ENCODE data around the gene SEMA3C.

The SEMA3C gene

DNA sequence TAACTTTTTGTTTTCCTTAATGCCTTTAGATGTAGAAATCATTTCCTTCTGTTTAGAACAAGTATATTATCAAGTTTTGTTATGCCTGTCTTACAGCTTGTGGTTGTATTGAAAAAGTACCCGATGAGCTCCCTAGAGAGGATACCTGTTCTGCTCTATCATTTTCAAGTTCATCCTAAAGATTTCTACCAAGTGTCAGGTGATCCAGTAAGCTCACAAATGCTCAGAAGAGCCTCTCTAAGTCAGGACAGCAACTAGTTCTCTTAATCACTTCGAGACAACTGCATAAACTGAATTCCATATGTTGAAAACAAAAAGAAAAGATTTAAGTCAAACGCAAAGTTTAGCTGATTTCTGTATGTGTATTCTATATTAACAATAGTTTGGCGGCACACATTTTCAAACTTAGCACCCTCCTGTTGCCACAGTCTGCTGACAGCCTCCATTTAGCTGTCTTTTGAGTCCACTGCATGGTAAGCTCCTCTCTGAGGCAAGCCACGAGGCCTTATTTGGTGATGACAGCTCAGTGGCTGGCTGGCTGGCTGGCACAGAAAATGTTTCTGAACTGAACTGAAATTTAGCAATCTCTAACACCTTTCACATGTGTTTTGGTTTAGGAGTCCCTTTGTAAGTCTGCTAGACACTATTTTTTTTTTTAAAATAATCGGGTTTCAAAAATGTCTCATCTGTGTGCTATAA, 59.4 kb downstream of the SEMA3C start:
- Histone ChIP-seq H3K4me2 (ENCODE audit: low read depth, low read length, poor library complexity, severe bottlenecking) (no peak overlapping the region), H3K79me2 (ENCODE audit: insufficient read depth, low read length) (no peaks in the 10 kb centered on the region), H2AFZ (ENCODE audit: low read length) (no peak overlapping the region), H3F3A (ENCODE audit: low read depth) (no peaks in the 10 kb centered on the region), H3K9me3 (ENCODE audit: insufficient read depth, low read depth, low read length) (no peaks in the 10 kb centered on the region), H3K9ac (ENCODE audit: low read depth, low read length, poor library complexity, severe bottlenecking) (no peak overlapping the region), H3K9me2 (replicated peaks; ENCODE audit: low read depth, low read length) (no peaks in the 10 kb centered on the region), H3K4me3 (ENCODE audit: low read length, poor library complexity, severe bottlenecking) (no peak overlapping the region), H4K20me1 (ENCODE audit: insufficient read depth, low read length, poor library complexity, severe bottlenecking) (no peaks in the 10 kb centered on the region), H3K27me3 (ENCODE audit: insufficient read depth, low read length, poor library complexity, severe bottlenecking) (no peaks in the 10 kb centered on the region), H3K36me3 (ENCODE audit: insufficient read depth, low read length) (no peaks in the 10 kb centered on the region), H3K4me1 (ENCODE audit: insufficient read depth, low read length, poor library complexity, severe bottlenecking) (no peaks in the 10 kb centered on the region)
- TF ChIP-seq EZH2phosphoT487 (IDR thresholded peaks at IDR 0.05; ENCODE audit: borderline replicate concordance) = no peak
- TF ChIP-seq, protein P1, sequence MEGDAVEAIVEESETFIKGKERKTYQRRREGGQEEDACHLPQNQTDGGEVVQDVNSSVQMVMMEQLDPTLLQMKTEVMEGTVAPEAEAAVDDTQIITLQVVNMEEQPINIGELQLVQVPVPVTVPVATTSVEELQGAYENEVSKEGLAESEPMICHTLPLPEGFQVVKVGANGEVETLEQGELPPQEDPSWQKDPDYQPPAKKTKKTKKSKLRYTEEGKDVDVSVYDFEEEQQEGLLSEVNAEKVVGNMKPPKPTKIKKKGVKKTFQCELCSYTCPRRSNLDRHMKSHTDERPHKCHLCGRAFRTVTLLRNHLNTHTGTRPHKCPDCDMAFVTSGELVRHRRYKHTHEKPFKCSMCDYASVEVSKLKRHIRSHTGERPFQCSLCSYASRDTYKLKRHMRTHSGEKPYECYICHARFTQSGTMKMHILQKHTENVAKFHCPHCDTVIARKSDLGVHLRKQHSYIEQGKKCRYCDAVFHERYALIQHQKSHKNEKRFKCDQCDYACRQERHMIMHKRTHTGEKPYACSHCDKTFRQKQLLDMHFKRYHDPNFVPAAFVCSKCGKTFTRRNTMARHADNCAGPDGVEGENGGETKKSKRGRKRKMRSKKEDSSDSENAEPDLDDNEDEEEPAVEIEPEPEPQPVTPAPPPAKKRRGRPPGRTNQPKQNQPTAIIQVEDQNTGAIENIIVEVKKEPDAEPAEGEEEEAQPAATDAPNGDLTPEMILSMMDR (conservative IDR thresholded peaks at IDR 0.05; ENCODE audit: low read length) = no peak

DNA sequence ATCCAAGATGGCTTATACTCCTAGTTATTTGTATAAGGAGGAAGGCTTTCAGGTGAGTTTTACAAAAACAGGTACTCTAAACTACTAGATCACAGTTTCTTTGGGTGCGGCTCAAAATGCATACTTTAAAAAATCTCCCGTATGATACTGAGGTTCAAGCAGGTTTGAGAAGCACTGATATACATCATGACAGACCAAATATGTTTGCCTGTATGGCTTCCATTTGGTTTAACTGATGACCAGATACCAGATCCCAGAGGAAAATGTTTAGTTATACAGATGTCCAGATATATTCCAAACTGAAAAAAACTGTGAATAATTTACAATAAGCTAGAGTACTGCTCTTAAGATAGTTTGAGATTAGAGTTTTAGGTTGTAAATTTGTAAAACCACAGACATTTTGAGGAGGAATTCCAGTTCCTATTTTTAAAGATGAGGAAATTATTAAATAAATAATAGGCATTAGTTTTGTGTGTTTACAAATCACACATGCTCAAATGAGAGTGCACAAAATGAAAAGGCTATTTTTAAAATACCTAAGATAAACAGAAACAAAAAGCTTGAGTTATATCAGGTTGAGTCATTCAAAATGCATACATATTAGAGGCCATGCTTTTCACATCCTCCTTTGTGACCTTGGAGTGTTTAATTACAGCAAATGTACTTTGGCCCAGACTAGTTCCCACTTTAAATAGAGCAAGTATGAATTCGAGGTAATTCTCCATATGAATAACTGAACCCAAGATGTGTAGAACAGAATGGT, 60.5 kb downstream of the SEMA3C start:
- H3K79me2 ChIP-seq (ENCODE audit: insufficient read depth, low read length) = no peaks in the 10 kb centered on the region
- H3K4me2 ChIP-seq (ENCODE audit: low read depth, low read length, poor library complexity, severe bottlenecking) = no peak overlapping the region
- no peaks in the 10 kb centered on the region for H3K27me3 ChIP-seq (ENCODE audit: insufficient read depth, low read length, poor library complexity, severe bottlenecking)
- no peaks in the 10 kb centered on the region for H3K9me2 ChIP-seq (replicated peaks; ENCODE audit: low read depth, low read length)
- no peaks in the 10 kb centered on the region for H3K4me1 ChIP-seq (ENCODE audit: insufficient read depth, low read length, poor library complexity, severe bottlenecking)
- H3K9ac ChIP-seq (ENCODE audit: low read depth, low read length, poor library complexity, severe bottlenecking) = no peak overlapping the region
- no peaks in the 10 kb centered on the region for H3K36me3 ChIP-seq (ENCODE audit: insufficient read depth, low read length)
- no peak overlapping the region for H2AFZ ChIP-seq (ENCODE audit: low read length)
- H3F3A ChIP-seq (ENCODE audit: low read depth) = no peaks in the 10 kb centered on the region
- H3K9me3 ChIP-seq (ENCODE audit: insufficient read depth, low read depth, low read length) = no peaks in the 10 kb centered on the region
- TF ChIP-seq, protein P1 (conservative IDR thresholded peaks at IDR 0.05; ENCODE audit: low read length) = no peak
- no peak for TF ChIP-seq EZH2phosphoT487 (IDR thresholded peaks at IDR 0.05; ENCODE audit: borderline replicate concordance)
- H3K4me3 ChIP-seq (ENCODE audit: low read length, poor library complexity, severe bottlenecking) = no peak overlapping the region
- no peaks in the 10 kb centered on the region for H4K20me1 ChIP-seq (ENCODE audit: insufficient read depth, low read length, poor library complexity, severe bottlenecking)

DNA sequence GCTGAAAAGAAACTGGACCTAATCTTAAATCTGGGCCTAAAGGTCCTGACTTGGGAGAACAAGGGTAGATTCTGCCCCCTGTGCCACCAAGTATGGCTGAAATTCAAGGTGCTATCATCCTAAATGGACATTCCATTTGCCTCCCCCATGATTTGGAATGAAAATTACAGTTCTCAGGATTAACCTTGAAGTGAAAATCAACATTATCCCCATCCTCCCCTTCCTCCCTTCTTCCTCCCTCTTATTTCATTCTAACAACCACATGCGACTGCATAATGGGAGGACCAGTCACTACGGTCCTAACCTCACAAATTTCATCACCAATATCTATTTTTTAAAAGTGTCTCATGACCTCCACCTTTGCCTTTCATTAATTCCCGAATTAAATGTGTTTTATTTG, 62.1 kb downstream of the SEMA3C start:
- no peak overlapping the region for H3K4me3 ChIP-seq (ENCODE audit: low read length, poor library complexity, severe bottlenecking)
- H3K9me2 ChIP-seq (replicated peaks; ENCODE audit: low read depth, low read length) = no peaks in the 10 kb centered on the region
- H2AFZ ChIP-seq (ENCODE audit: low read length) = no peak overlapping the region
- no peak for TF ChIP-seq EZH2phosphoT487 (IDR thresholded peaks at IDR 0.05; ENCODE audit: borderline replicate concordance)
- TF ChIP-seq, protein P1 (conservative IDR thresholded peaks at IDR 0.05; ENCODE audit: low read length) = no peak
- H4K20me1 ChIP-seq (ENCODE audit: insufficient read depth, low read length, poor library complexity, severe bottlenecking) = no peaks in the 10 kb centered on the region
- H3F3A ChIP-seq (ENCODE audit: low read depth) = no peaks in the 10 kb centered on the region
- H3K79me2 ChIP-seq (ENCODE audit: insufficient read depth, low read length) = no peaks in the 10 kb centered on the region
- H3K9ac ChIP-seq (ENCODE audit: low read depth, low read length, poor library complexity, severe bottlenecking) = no peak overlapping the region
- no peaks in the 10 kb centered on the region for H3K27me3 ChIP-seq (ENCODE audit: insufficient read depth, low read length, poor library complexity, severe bottlenecking)
- no peaks in the 10 kb centered on the region for H3K4me1 ChIP-seq (ENCODE audit: insufficient read depth, low read length, poor library complexity, severe bottlenecking)
- no peaks in the 10 kb centered on the region for H3K36me3 ChIP-seq (ENCODE audit: insufficient read depth, low read length)
- H3K9me3 ChIP-seq (ENCODE audit: insufficient read depth, low read depth, low read length) = no peaks in the 10 kb centered on the region
- H3K4me2 ChIP-seq (ENCODE audit: low read depth, low read length, poor library complexity, severe bottlenecking) = no peak overlapping the region

All from Loucy (cell line).